CD1c-positive myeloid dendritic cell (primary cell): ENCODE results near the gene IPPK.
A peak's percentile ranks its signal among the peaks of the same experiment; 100 is the strongest.

ENCODE experiments used
- DNase-seq: peaks from one replicate; pipeline ENCODE4 v3.0.0-alpha.2; 2016; ENCODE audit errors: extremely low spot score

IPPK gene

GRCh38 chr9:92686954-92687353 lies 17.0 kb upstream of the IPPK start:
- peak; percentile 6 for DNase-seq

- no peak for DNase-seq
These were observed 15.1 kb upstream of the IPPK start for GRCh38 chr9:92685022-92685421.

- no peak for DNase-seq
These were observed 12.3 kb upstream of the IPPK start for GRCh38 chr9:92682269-92682668.

GRCh38 chr9:92680166-92681119 lies 10.5 kb upstream of the IPPK start:
- DNase-seq: no peak

- DNase-seq: no peak
These were observed 9.7 kb upstream of the IPPK start for GRCh38 chr9:92679413-92680165.

- DNase-seq: no peak
These were observed 1.4 kb upstream of the IPPK start for GRCh38 chr9:92671323-92671722.

GRCh38 chr9:92669527-92669889 lies 423 bp downstream of the IPPK start:
- peak; percentile 60 for DNase-seq

GRCh38 chr9:92668746-92669526 lies 995 bp downstream of the IPPK start:
- peak; percentile 26 for DNase-seq

GRCh38 chr9:92666912-92667532 lies 2.9 kb downstream of the IPPK start:
- DNase-seq: no peak

GRCh38 chr9:92666236-92666635 lies 3.7 kb downstream of the IPPK start:
- no peak for DNase-seq

GRCh38 chr9:92665836-92666235 lies 4.1 kb downstream of the IPPK start:
- no peak for DNase-seq

GRCh38 chr9:92664394-92665152 lies 5.4 kb downstream of the IPPK start:
- DNase-seq: no peak

GRCh38 chr9:92663951-92664350 lies 6.0 kb downstream of the IPPK start:
- DNase-seq: no peak

- DNase-seq: no peak
These were observed 6.8 kb downstream of the IPPK start for GRCh38 chr9:92663126-92663525.

- no peak for DNase-seq
These were observed 8.2 kb downstream of the IPPK start for GRCh38 chr9:92661743-92662142.

GRCh38 chr9:92661127-92661526 lies 8.8 kb downstream of the IPPK start:
- DNase-seq: no peak

- DNase-seq: no peak
These were observed 9.7 kb downstream of the IPPK start for GRCh38 chr9:92660266-92660665.

GRCh38 chr9:92659601-92660000 lies 10.3 kb downstream of the IPPK start:
- DNase-seq: no peak

GRCh38 chr9:92658611-92659010 lies 11.3 kb downstream of the IPPK start:
- DNase-seq: no peak

- no peak for DNase-seq
These were observed 11.8 kb downstream of the IPPK start for GRCh38 chr9:92658176-92658575.
